H1 (cell line): ENCODE data around the gene ITGB2. TPM values are rescaled to one million over a fixed set of nuclear protein-coding genes. Genes with fewer than 3 reads are reported as not detected.

ENCODE experiments used
- KDM1A ChIP-seq: fragments of 200-600, 300-600 bp; sonication (generic); IDR thresholded peaks from 2 replicates; pipeline ENCODE4 v1.7.1; 2016; ENCODE audit warnings: mild to moderate bottlenecking, low read length, borderline replicate concordance
- KDM5A ChIP-seq: fragments of 200-600 bp; IDR thresholded peaks from 2 replicates; pipeline ENCODE4 v1.7.1; 2012; ENCODE audit warnings: mild to moderate bottlenecking, low read length, inconsistent platforms, mixed read lengths
- POU5F1 ChIP-seq: IDR thresholded peaks from 2 replicates; pipeline ENCODE4 v1.6.1; 2011; ENCODE audit warnings: low read depth, mild to moderate bottlenecking, low read length, moderate library complexity
- RBBP5 ChIP-seq: IDR thresholded peaks from 2 replicates; pipeline ENCODE4 v1.7.1; 2012; ENCODE audit warnings: low read depth, mild to moderate bottlenecking, inconsistent platforms, low read length, moderate library complexity, borderline replicate concordance
- SIN3A ChIP-seq, 2 experiments: IDR thresholded peaks in 1 of 2; conservative IDR thresholded peaks in 1 of 2; 2 replicates each; pipeline ENCODE4 v1.6.1; 2011 to 2012; ENCODE audit warnings: low read length in 2 of 2, improper control_type of control experiment in 1 of 2, low read depth in 1 of 2, mild to moderate bottlenecking in 1 of 2
- SIX5 ChIP-seq: IDR thresholded peaks from 2 replicates; pipeline ENCODE4 v1.6.1; 2011; ENCODE audit warnings: mild to moderate bottlenecking, low read depth, low read length
- TEAD4 ChIP-seq: IDR thresholded peaks from 2 replicates; pipeline ENCODE4 v1.6.1; 2012; ENCODE audit warnings: low read depth, low read length, inconsistent platforms, mixed read lengths
- YY1 ChIP-seq: IDR thresholded peaks from 2 replicates; pipeline ENCODE4 v1.6.1; 2011; ENCODE audit warnings: low read depth, mild to moderate bottlenecking, low read length
- polyA plus RNA-seq, 7 experiments: library from polyadenylated mRNA; depleted of rRNA in 3 of 7; stranded (reverse) in 5 of 7; unstranded in 2 of 7; fragments of >200 nt in 5 of 7; fragments of 200-250 nt in 2 of 7; gene quantifications; 1 replicate in 5 of 7; 2 replicates in 1 of 7; 4 replicates in 1 of 7; pipeline versions ENCODE4 v1.2.1 to v1.2.3, GENCODE V29; 2011 to 2013; ENCODE audit warnings: missing spikeins in 2 of 7, mixed read lengths in 2 of 7
- total RNA-seq: library from RNA; stranded (reverse); fragmentation: NEBNext Ultra II Directional; extraction: Animal tissue kit (Norgen Biotek cat#: 25700); gene quantifications from 2 replicates; pipeline ENCODE4 v1.2.1, GENCODE V29; 2021
- TF ChIP-seq, protein P1 (sequence below): fragments of 300-600 bp; sonication (generic); IDR thresholded peaks from 2 replicates; pipeline ENCODE4 v1.7.1; 2012; ENCODE audit warnings: low read length, moderate library complexity, mild to moderate bottlenecking, inconsistent platforms; ENCODE audit not compliant: insufficient replicate concordance

ITGB2 gene
- total and polyA plus RNA-seq, 2 of the 8 experiments (the other 6 are each of a cell fraction or from before 2014, with no cell fraction given): 0.24 to 0.63 TPM

DNA sequence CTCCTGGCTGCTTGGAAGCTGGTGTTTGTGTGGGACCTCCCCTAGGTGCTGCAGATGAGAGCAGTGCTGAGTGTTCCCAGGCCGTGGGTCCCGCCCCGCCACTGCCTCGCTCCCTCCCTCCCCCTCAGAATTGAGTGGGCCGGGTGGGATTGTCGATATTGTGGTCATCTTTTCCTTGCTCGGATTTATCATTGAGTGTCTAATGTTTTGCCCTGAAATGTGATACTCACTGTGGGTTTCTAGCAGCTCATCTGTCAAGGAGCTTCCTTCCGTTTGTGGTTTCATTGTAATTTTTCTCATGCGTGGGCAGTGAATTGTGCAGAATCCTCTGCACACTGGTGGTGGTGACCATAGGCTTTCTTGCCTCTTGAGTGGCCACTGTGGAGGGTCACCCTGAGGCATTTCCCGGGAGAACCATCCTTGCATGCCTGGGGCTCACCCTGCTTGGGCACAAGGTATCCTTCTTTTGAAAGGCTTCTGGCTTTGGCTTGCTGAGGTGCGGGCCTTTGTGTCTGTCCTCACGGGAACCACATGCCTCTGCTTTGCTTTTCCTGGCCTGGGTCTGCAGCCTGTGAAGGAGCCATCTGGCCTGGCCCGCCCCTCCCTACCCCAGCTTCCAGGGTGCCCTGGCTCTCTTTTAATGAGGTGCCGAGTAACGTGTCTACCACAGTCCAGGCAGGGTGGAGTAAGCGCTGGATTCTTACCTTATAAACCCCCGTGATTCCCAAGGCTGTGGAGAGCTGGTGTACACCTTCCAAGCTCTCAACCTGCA lies 44.7 kb upstream of the ITGB2 start (continued):
- TF ChIP-seq, protein P1, sequence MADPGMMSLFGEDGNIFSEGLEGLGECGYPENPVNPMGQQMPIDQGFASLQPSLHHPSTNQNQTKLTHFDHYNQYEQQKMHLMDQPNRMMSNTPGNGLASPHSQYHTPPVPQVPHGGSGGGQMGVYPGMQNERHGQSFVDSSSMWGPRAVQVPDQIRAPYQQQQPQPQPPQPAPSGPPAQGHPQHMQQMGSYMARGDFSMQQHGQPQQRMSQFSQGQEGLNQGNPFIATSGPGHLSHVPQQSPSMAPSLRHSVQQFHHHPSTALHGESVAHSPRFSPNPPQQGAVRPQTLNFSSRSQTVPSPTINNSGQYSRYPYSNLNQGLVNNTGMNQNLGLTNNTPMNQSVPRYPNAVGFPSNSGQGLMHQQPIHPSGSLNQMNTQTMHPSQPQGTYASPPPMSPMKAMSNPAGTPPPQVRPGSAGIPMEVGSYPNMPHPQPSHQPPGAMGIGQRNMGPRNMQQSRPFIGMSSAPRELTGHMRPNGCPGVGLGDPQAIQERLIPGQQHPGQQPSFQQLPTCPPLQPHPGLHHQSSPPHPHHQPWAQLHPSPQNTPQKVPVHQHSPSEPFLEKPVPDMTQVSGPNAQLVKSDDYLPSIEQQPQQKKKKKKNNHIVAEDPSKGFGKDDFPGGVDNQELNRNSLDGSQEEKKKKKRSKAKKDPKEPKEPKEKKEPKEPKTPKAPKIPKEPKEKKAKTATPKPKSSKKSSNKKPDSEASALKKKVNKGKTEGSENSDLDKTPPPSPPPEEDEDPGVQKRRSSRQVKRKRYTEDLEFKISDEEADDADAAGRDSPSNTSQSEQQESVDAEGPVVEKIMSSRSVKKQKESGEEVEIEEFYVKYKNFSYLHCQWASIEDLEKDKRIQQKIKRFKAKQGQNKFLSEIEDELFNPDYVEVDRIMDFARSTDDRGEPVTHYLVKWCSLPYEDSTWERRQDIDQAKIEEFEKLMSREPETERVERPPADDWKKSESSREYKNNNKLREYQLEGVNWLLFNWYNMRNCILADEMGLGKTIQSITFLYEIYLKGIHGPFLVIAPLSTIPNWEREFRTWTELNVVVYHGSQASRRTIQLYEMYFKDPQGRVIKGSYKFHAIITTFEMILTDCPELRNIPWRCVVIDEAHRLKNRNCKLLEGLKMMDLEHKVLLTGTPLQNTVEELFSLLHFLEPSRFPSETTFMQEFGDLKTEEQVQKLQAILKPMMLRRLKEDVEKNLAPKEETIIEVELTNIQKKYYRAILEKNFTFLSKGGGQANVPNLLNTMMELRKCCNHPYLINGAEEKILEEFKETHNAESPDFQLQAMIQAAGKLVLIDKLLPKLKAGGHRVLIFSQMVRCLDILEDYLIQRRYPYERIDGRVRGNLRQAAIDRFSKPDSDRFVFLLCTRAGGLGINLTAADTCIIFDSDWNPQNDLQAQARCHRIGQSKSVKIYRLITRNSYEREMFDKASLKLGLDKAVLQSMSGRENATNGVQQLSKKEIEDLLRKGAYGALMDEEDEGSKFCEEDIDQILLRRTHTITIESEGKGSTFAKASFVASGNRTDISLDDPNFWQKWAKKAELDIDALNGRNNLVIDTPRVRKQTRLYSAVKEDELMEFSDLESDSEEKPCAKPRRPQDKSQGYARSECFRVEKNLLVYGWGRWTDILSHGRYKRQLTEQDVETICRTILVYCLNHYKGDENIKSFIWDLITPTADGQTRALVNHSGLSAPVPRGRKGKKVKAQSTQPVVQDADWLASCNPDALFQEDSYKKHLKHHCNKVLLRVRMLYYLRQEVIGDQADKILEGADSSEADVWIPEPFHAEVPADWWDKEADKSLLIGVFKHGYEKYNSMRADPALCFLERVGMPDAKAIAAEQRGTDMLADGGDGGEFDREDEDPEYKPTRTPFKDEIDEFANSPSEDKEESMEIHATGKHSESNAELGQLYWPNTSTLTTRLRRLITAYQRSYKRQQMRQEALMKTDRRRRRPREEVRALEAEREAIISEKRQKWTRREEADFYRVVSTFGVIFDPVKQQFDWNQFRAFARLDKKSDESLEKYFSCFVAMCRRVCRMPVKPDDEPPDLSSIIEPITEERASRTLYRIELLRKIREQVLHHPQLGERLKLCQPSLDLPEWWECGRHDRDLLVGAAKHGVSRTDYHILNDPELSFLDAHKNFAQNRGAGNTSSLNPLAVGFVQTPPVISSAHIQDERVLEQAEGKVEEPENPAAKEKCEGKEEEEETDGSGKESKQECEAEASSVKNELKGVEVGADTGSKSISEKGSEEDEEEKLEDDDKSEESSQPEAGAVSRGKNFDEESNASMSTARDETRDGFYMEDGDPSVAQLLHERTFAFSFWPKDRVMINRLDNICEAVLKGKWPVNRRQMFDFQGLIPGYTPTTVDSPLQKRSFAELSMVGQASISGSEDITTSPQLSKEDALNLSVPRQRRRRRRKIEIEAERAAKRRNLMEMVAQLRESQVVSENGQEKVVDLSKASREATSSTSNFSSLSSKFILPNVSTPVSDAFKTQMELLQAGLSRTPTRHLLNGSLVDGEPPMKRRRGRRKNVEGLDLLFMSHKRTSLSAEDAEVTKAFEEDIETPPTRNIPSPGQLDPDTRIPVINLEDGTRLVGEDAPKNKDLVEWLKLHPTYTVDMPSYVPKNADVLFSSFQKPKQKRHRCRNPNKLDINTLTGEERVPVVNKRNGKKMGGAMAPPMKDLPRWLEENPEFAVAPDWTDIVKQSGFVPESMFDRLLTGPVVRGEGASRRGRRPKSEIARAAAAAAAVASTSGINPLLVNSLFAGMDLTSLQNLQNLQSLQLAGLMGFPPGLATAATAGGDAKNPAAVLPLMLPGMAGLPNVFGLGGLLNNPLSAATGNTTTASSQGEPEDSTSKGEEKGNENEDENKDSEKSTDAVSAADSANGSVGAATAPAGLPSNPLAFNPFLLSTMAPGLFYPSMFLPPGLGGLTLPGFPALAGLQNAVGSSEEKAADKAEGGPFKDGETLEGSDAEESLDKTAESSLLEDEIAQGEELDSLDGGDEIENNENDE: no peak
- TF ChIP-seq YY1: no peak
- TF ChIP-seq TEAD4: no peak
- TF ChIP-seq POU5F1: no peak
- no peak for TF ChIP-seq SIX5
- TF ChIP-seq KDM1A: no peak
- TF ChIP-seq SIN3A (conservative IDR thresholded peaks at IDR 0.05 in 1 of 2, IDR thresholded peaks at IDR 0.05 in 1 of 2; ENCODE audit: low read depth in 1 of 2, low read length in 2 of 2): no peak
- TF ChIP-seq RBBP5: no peak
- TF ChIP-seq KDM5A: no peak
